Muscle layer of duodenum (tissue), 2 donors: ENCODE data around the gene CHD6.

ENCODE experiments used
- H3K27ac ChIP-seq: one replicate; pipeline ENCODE4 v1.7.0; 2013; ENCODE audit warnings: mild to moderate bottlenecking, low read length
- H3K27me3 ChIP-seq: one replicate; pipeline ENCODE4 v1.7.0; 2013; ENCODE audit warnings: low read depth, mild to moderate bottlenecking, control low read depth, low read length
- H3K36me3 ChIP-seq, 2 donors: one replicate each; pipeline ENCODE4 v1.7.0; 2013; ENCODE audit warnings: low read length in 2 of 2, control low read depth in 1 of 2, mild to moderate bottlenecking in 1 of 2; ENCODE audit not compliant: insufficient read depth in 2 of 2, control insufficient read depth in 1 of 2
- H3K4me1 ChIP-seq, 2 donors: one replicate each; pipeline ENCODE4 v1.7.0; 2013; ENCODE audit warnings: low read length in 2 of 2, mild to moderate bottlenecking in 2 of 2, control low read depth in 1 of 2, moderate library complexity in 1 of 2; ENCODE audit not compliant: insufficient read depth in 2 of 2, control insufficient read depth in 1 of 2
- H3K4me3 ChIP-seq, 2 donors: one replicate each; pipeline ENCODE4 v1.7.0; 2013; ENCODE audit warnings: low read length in 2 of 2, low read depth in 1 of 2, mild to moderate bottlenecking in 1 of 2
- H3K9me3 ChIP-seq, 2 donors: one replicate each; pipeline ENCODE4 v1.7.0; 2013; ENCODE audit warnings: low read length in 2 of 2, control low read depth in 1 of 2, mild to moderate bottlenecking in 1 of 2; ENCODE audit not compliant: control insufficient read depth in 1 of 2
- donor health status: healthy.

The CHD6 gene

DNA sequence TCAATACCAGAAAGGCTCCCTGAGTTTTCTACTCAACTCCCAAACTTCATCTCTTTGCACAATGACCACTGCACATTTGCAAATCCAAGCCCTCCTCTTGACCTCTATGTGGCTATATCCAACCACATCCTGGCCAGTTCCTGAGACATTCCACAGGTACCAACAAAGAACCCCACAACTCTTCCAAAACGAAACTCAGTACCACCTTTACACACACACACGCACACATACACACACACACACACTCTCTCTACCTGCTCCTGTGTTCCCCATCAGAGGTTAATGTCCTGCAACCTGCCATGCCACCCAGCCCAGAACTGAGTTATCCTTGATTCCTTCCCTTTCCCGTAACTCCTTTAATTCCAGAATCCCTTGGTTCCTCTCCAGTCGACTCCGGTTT lies 58.5 kb downstream of the CHD6 start:
- no peaks in the 10 kb centered on the region for H3K27me3 ChIP-seq
- peaks cover 0 to 20% of the 10 kb centered on the region in 2 donors for H3K4me1 ChIP-seq
- H3K9me3 ChIP-seq = no peaks in the 10 kb centered on the region
- no peaks in the 10 kb centered on the region for H3K36me3 ChIP-seq
- H3K27ac ChIP-seq = no peak overlapping the region
- no peak overlapping the region for H3K4me3 ChIP-seq

GRCh38 chr20:41553142-41553879 lies 64.9 kb downstream of the CHD6 start:
- Histone ChIP-seq H3K27ac (no peak overlapping the region), H3K27me3 (no peaks in the 10 kb centered on the region), H3K4me3 (no peak overlapping the region), H3K9me3 (no peaks in the 10 kb centered on the region), H3K36me3 (peaks cover 0 to 2% of the 10 kb centered on the region in 2 donors), H3K4me1 (peaks cover 0 to 5% of the 10 kb centered on the region in 2 donors)

GRCh38 chr20:41552295-41553068 lies 65.7 kb downstream of the CHD6 start:
- peaks cover 0 to 2% of the 10 kb centered on the region in 2 donors for H3K36me3 ChIP-seq
- no peak overlapping the region for H3K4me3 ChIP-seq
- no peaks in the 10 kb centered on the region for H3K27me3 ChIP-seq
- H3K27ac ChIP-seq = no peak overlapping the region
- peaks cover 0 to 5% of the 10 kb centered on the region in 2 donors for H3K4me1 ChIP-seq
- H3K9me3 ChIP-seq = no peaks in the 10 kb centered on the region

- no peak overlapping the region for H3K27ac ChIP-seq
- H3K36me3 ChIP-seq = peaks cover 0 to 2% of the 10 kb centered on the region in 2 donors
- no peaks in the 10 kb centered on the region for H3K27me3 ChIP-seq
- H3K4me3 ChIP-seq = no peak overlapping the region
- no peaks in the 10 kb centered on the region for H3K9me3 ChIP-seq
- peaks cover 0 to 4% of the 10 kb centered on the region in 2 donors for H3K4me1 ChIP-seq
Observed at GRCh38 chr20:41551011-41551705, 67.0 kb downstream of the CHD6 start.

DNA sequence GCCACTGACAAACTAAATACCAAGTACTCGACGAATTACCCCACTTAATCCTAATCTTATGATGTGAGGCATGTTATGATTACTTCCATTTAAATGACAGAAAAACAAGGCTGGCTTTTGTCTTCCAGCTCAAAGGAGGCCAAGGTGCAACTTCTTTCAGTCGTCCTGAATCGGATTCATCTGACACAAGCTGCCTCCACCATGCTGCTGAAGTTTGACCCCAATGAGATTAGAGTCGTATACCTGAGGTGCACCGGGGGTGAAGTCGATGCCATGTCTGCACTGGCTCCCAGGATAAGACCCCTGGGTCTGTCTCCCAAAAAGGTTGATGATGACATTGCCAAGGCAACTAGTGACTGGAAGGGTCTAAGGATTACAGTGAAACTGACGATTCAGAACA lies 71.0 kb downstream of the CHD6 start:
- no peak overlapping the region for H3K27ac ChIP-seq
- H3K4me1 ChIP-seq = peaks cover 0 to 4% of the 10 kb centered on the region in 2 donors
- H3K27me3 ChIP-seq = no peaks in the 10 kb centered on the region
- H3K9me3 ChIP-seq = no peaks in the 10 kb centered on the region
- peaks cover 0 to 2% of the 10 kb centered on the region in 2 donors for H3K36me3 ChIP-seq
- no peak overlapping the region for H3K4me3 ChIP-seq

DNA sequence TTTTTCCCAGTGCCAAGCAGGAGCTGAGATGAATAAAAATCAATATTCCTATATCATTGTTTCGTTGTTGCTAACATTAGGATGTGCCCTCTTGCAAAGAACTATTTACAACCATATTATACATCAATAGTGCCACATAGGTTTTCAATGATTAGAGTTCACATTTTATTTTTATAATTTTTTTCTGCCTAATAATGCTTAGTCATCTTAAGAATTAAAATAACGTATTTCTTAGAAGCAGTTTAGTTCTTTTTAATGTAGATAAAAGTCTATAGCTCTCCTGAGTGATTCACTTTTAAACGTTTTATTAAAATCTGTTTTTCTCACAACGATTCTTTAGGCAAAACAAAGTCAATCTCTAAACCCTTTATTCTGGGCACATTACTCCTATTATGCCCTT lies 71.6 kb downstream of the CHD6 start:
- H3K9me3 ChIP-seq = no peaks in the 10 kb centered on the region
- H3K36me3 ChIP-seq = peaks cover 0 to 2% of the 10 kb centered on the region in 2 donors
- H3K27ac ChIP-seq = no peak overlapping the region
- peaks cover 0 to 4% of the 10 kb centered on the region in 2 donors for H3K4me1 ChIP-seq
- no peak overlapping the region for H3K4me3 ChIP-seq
- H3K27me3 ChIP-seq = no peaks in the 10 kb centered on the region

- H3K27ac ChIP-seq = no peak overlapping the region
- H3K4me1 ChIP-seq = peaks cover 0 to 4% of the 10 kb centered on the region in 2 donors
- no peaks in the 10 kb centered on the region for H3K36me3 ChIP-seq
- H3K27me3 ChIP-seq = no peaks in the 10 kb centered on the region
- no peaks in the 10 kb centered on the region for H3K9me3 ChIP-seq
- H3K4me3 ChIP-seq = no peak overlapping the region
Observed at GRCh38 chr20:41544472-41544871, 73.7 kb downstream of the CHD6 start.

DNA sequence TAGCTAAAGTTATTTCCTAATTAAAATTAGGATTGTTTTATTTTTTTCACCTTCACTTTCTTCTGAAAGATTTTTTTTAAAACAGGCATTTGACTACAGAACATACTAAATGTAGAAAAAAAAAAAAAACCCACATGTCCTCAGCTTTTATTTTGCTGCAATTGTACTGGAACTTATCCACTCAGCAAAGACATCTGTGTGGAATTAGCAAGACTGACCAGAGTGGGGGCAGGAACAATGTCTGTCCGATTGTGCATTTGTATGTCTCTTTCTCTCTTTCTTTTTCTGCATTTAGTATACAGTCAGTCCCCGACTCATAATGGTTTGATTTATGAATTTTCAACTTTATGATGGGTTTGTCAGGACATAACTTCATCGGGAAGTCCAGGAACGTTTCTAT lies 77.3 kb downstream of the CHD6 start:
- Histone ChIP-seq H3K36me3 (peaks cover 0 to 5% of the 10 kb centered on the region in 2 donors), H3K4me3 (no peak overlapping the region), H3K4me1 (no peaks in the 10 kb centered on the region), H3K27me3 (no peaks in the 10 kb centered on the region), H3K9me3 (no peaks in the 10 kb centered on the region), H3K27ac (no peak overlapping the region)

DNA sequence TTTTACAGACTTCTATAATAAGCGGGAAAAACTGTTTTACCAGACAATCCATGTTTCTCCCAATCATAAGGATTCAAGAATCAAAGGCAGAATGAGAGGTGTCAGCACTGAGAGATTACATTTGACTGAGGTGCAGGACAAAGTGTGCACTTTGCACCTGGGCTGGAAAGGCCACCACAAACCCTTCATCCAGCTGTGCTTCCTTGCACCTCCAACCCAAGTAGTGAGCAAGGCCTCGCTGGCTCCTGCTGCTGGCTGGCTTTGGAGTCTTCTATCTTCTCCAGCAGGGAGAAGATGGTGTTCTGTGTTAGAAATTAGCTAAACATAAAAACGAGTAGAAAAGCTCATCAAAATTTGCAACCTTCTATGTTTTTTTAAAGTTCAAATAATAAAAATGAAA lies 77.7 kb downstream of the CHD6 start:
- no peak overlapping the region for H3K27ac ChIP-seq
- H3K4me1 ChIP-seq = no peaks in the 10 kb centered on the region
- H3K27me3 ChIP-seq = no peaks in the 10 kb centered on the region
- peaks cover 0 to 5% of the 10 kb centered on the region in 2 donors for H3K36me3 ChIP-seq
- no peak overlapping the region for H3K4me3 ChIP-seq
- H3K9me3 ChIP-seq = no peaks in the 10 kb centered on the region

DNA sequence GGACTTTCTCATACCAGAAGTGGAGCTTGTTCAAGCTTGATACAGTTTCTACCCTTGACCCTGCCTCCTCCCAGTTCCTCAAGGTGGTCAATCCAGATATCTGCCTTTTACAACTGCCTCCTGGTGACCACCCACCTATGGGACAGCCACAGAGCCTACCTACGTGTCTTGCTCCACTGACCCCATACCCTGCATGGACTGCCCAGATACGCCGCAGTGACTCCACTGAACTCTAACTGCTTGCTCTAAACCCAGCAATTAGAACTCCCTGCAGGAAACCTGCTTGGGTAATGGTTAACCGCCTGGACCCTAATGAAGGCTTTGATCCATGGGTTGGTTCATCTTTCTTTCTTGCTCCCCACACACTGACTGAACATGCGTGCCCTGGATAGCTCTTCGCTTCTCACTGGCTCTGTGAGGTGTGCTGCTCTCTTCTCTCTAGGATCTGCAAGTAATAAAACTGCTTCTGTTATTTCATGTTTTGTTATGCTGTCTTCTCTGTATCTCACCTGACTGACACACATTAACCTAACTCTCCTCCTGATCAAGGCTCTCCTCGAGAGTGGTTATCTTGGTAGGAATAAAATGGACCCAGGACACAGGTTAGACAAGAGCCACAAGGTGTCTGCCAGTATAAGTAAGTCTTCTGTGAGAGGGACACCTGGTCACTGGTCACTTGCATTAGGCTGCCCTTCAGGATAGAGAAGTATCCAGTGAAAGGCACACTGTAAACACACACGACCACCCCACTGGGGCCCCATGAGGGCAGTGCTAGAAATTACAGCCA lies 79.2 kb downstream of the CHD6 start:
- Histone ChIP-seq H3K27me3 (no peaks in the 10 kb centered on the region), H3K9me3 (no peaks in the 10 kb centered on the region), H3K4me1 (no peaks in the 10 kb centered on the region), H3K27ac (no peak overlapping the region), H3K4me3 (no peak overlapping the region), H3K36me3 (peaks cover 0 to 5% of the 10 kb centered on the region in 2 donors)

DNA sequence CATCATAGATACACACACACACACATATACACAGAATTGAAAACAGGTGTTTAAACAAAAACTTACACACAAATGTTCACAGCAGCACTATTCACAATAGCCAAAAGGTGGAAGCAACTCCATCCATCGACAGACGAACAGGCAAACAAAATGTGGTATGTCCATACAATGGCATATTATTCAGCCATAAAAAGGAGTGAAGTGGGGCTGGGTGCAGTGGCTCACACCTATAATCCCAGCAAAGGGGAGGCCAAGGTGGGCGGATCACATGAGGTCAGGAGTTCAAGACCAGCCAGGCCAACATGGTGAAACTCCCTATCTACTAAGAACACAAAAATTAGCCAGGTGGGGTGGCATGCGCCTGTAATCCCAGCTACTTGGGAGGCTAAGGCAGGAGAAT lies 80.3 kb downstream of the CHD6 start:
- H3K4me3 ChIP-seq = no peak overlapping the region
- no peaks in the 10 kb centered on the region for H3K4me1 ChIP-seq
- peaks cover under 1 to 11% of the 10 kb centered on the region in 2 donors for H3K36me3 ChIP-seq
- no peak overlapping the region for H3K27ac ChIP-seq
- H3K27me3 ChIP-seq = no peaks in the 10 kb centered on the region
- H3K9me3 ChIP-seq = no peaks in the 10 kb centered on the region
